ENCODE results near the gene MORN2.

The MORN2 gene

DNA sequence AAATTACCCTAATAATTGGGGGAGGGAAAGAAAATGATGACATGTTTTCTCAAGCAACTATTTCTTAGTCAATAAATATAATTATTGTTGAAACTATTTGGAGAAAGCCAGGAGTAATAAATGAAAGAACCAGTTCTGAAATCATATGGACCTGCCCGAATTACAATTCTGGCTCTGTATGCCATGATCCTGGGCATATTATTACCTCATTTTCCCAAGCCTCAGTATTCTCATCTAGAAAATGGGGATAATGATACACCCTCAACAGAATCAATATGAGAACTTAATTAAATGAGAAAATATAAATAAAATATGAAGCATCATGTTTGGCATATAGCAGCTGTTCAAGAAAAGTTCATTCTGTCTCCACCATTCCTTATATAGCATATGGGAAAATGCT lies 36.8 kb downstream of the MORN2 start:
- Histone ChIP-seq H3K27ac (ENCODE audit: low read depth, low read length) (no peak overlapping the region), H3K36me3 (ENCODE audit: control insufficient read depth, low read length) (no peaks in the 10 kb centered on the region), H3K9me2 (replicated peaks; ENCODE audit: control insufficient read depth, low read length) (no peaks in the 10 kb centered on the region), H3F3A (ENCODE audit: control insufficient read depth, insufficient read depth) (no peaks in the 10 kb centered on the region), H3K4me2 (ENCODE audit: low read length) (no peak overlapping the region), H3K9me3 (ENCODE audit: control insufficient read depth, insufficient read depth, low read length) (no peaks in the 10 kb centered on the region), H3K4me3 (ENCODE audit: low read length) (no peak overlapping the region), H3K27me3 (ENCODE audit: control insufficient read depth, low read length) (no peaks in the 10 kb centered on the region), H3K4me1 (ENCODE audit: control insufficient read depth, low read length) (no peaks in the 10 kb centered on the region), H3K79me2 (ENCODE audit: control insufficient read depth, low read length) (no peaks in the 10 kb centered on the region), H4K20me1 (ENCODE audit: control insufficient read depth, insufficient read depth, low read depth, low read length) (no peaks in the 10 kb centered on the region)
- TF ChIP-seq, protein P1, sequence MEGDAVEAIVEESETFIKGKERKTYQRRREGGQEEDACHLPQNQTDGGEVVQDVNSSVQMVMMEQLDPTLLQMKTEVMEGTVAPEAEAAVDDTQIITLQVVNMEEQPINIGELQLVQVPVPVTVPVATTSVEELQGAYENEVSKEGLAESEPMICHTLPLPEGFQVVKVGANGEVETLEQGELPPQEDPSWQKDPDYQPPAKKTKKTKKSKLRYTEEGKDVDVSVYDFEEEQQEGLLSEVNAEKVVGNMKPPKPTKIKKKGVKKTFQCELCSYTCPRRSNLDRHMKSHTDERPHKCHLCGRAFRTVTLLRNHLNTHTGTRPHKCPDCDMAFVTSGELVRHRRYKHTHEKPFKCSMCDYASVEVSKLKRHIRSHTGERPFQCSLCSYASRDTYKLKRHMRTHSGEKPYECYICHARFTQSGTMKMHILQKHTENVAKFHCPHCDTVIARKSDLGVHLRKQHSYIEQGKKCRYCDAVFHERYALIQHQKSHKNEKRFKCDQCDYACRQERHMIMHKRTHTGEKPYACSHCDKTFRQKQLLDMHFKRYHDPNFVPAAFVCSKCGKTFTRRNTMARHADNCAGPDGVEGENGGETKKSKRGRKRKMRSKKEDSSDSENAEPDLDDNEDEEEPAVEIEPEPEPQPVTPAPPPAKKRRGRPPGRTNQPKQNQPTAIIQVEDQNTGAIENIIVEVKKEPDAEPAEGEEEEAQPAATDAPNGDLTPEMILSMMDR (IDR thresholded peaks at IDR 0.05; ENCODE audit: low read depth, low read length, poor library complexity, severe bottlenecking): no peak
- no peak for TF ChIP-seq EZH2phosphoT487 (IDR thresholded peaks at IDR 0.05; ENCODE audit: borderline replicate concordance, low read length)

DNA sequence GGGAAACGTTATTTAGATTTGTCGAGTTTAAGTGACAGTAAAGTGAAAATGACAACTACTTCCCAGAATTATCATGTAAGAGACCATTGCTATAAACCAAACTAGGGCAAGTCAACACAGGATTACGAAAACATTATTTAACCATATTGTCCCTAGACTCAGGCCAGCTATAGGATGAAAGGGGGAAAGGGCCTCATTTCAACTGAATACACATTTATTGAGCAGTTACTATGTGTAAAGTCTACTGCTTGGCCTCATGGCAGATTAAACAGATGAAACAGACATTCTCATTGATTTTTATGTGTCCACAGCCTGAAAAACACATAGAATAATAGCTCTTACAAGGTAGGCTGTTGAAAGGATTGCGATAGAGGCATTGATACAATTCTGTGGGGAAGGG lies 46.6 kb downstream of the MORN2 start:
- no peaks in the 10 kb centered on the region for H3K9me2 ChIP-seq (replicated peaks; ENCODE audit: control insufficient read depth, low read length)
- peaks cover 2% of the 10 kb centered on the region; the same call in 1 of the 2 replicates for H3K27me3 ChIP-seq (ENCODE audit: control insufficient read depth, low read length)
- H3K36me3 ChIP-seq (ENCODE audit: control insufficient read depth, low read length): no peaks in the 10 kb centered on the region
- no peaks in the 10 kb centered on the region for H3K4me1 ChIP-seq (ENCODE audit: control insufficient read depth, low read length)
- no peaks in the 10 kb centered on the region for H3K9me3 ChIP-seq (ENCODE audit: control insufficient read depth, insufficient read depth, low read length)
- H4K20me1 ChIP-seq (ENCODE audit: control insufficient read depth, insufficient read depth, low read depth, low read length): no peaks in the 10 kb centered on the region
- no peak overlapping the region for H3K4me2 ChIP-seq (ENCODE audit: low read length)
- no peaks in the 10 kb centered on the region for H3K79me2 ChIP-seq (ENCODE audit: control insufficient read depth, low read length)
- no peak for TF ChIP-seq EZH2phosphoT487 (IDR thresholded peaks at IDR 0.05; ENCODE audit: borderline replicate concordance, low read length)
- TF ChIP-seq, protein P1 (IDR thresholded peaks at IDR 0.05; ENCODE audit: low read depth, low read length, poor library complexity, severe bottlenecking): no peak
- H3F3A ChIP-seq (ENCODE audit: control insufficient read depth, insufficient read depth): no peaks in the 10 kb centered on the region
- no peak overlapping the region for H3K4me3 ChIP-seq (ENCODE audit: low read length)
- H3K27ac ChIP-seq (ENCODE audit: low read depth, low read length): no peak overlapping the region

DNA sequence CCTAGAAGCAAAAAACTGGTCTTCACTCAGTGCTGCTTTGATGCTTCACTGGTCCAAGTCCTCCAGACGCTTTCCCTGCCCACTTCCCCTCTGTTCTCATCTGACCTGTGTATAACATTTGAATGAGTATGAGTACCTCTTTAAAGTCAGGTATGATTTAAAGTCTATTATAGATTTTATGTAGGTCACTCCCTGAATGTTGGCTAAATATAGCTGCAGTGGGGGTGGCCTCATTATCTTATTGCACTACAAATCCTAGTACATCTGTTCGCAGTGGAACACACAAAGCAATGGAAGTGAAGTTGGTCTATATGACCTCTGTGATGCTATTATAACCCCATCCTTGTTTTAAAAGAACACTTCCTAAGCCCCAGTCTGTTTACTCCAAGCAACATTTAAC lies 47.1 kb downstream of the MORN2 start:
- Histone ChIP-seq H3K27me3 (ENCODE audit: control insufficient read depth, low read length) (peaks cover 2% of the 10 kb centered on the region; the same call in 1 of the 2 replicates), H3K79me2 (ENCODE audit: control insufficient read depth, low read length) (no peaks in the 10 kb centered on the region), H3K9me3 (ENCODE audit: control insufficient read depth, insufficient read depth, low read length) (no peaks in the 10 kb centered on the region), H4K20me1 (ENCODE audit: control insufficient read depth, insufficient read depth, low read depth, low read length) (no peaks in the 10 kb centered on the region), H3K4me2 (ENCODE audit: low read length) (no peak overlapping the region), H3K4me3 (ENCODE audit: low read length) (no peak overlapping the region), H3K27ac (ENCODE audit: low read depth, low read length) (no peak overlapping the region), H3K4me1 (ENCODE audit: control insufficient read depth, low read length) (no peaks in the 10 kb centered on the region), H3K9me2 (replicated peaks; ENCODE audit: control insufficient read depth, low read length) (no peaks in the 10 kb centered on the region), H3K36me3 (ENCODE audit: control insufficient read depth, low read length) (no peaks in the 10 kb centered on the region), H3F3A (ENCODE audit: control insufficient read depth, insufficient read depth) (no peaks in the 10 kb centered on the region)
- no peak for TF ChIP-seq EZH2phosphoT487 (IDR thresholded peaks at IDR 0.05; ENCODE audit: borderline replicate concordance, low read length)
- TF ChIP-seq, protein P1 (IDR thresholded peaks at IDR 0.05; ENCODE audit: low read depth, low read length, poor library complexity, severe bottlenecking): no peak

Data from DOHH2 (cell line).